Prostate gland (tissue), 2 donors: Measurements from ENCODE around the gene PLEKHH3. TPM values are rescaled to one million over a fixed set of nuclear protein-coding genes. Genes with fewer than 3 reads are reported as not detected.

Experiments used
- DNase-seq: peaks from one replicate; pipeline ENCODE4 v3.0.0-alpha.2; 2019; ENCODE audit warnings: low spot score
- H3K27ac ChIP-seq, 2 donors: fragments of 200-600 bp; sonication (generic); 2 replicates each; pipeline ENCODE4 v1.5.1; 2017 to 2019
- H3K27me3 ChIP-seq: fragments of 200-600 bp; sonication (generic); replicated peaks from 2 replicates; pipeline ENCODE4 v1.5.1; 2019; ENCODE audit not compliant: insufficient read depth
- H3K36me3 ChIP-seq, 2 donors: fragments of 200-600 bp; sonication (generic); 1 replicate in 1 of 2; 2 replicates in 1 of 2; pipeline versions ENCODE4 v1.5.1 to v1.8.1; 2017 to 2019
- H3K4me1 ChIP-seq: fragments of 200-600 bp; sonication (generic); replicated peaks from 2 replicates; pipeline ENCODE4 v1.5.1; 2019
- H3K4me3 ChIP-seq, 2 donors: fragments of 200-600 bp; sonication (generic); 2 replicates each; pipeline ENCODE4 v1.5.1; 2017 to 2019
- H3K9me3 ChIP-seq: fragments of 200-600 bp; sonication (generic); 2 replicates; pipeline ENCODE4 v1.5.1; 2017
- CTCF ChIP-seq, 4 experiments: fragments of 200-600 bp in 2 of 4; fragments of 450-650 bp in 2 of 4; sonication (generic) in 2 of 4; IDR thresholded peaks; 1 replicate in 3 of 4; 2 replicates in 1 of 4; pipeline ENCODE4 v1.5.1; 2016 to 2019; ENCODE audit warnings: antibody characterized with exemption in 4 of 4, mild to moderate bottlenecking in 2 of 4, moderate library complexity in 2 of 4
- POLR2A ChIP-seq: fragments of 450-650 bp; IDR thresholded peaks from one replicate; pipeline ENCODE4 v1.6.1; 2016; ENCODE audit warnings: antibody characterized with exemption, mild to moderate bottlenecking
- POLR2AphosphoS5 ChIP-seq: sonication (generic); formaldehyde crosslinking; IDR thresholded peaks from one replicate; pipeline ENCODE4 v1.6.1; 2017; ENCODE audit warnings: antibody characterized with exemption
- WGBS: methylation state at CpG from one replicate; pipeline ENCODE4 v1.1.5; 2018; 5-methylcytosine and 5-hydroxymethylcytosine counted together
- intact Hi-C: fragments of 100-400 bp; cut with DNase I; formaldehyde crosslinking; loops from one replicate; pipeline ENCODE4 v1.14.2; 2022
- total RNA-seq, 2 donors: library from RNA; depleted of rRNA; stranded (reverse); fragments of >200 nt; gene quantifications; one replicate each; pipeline ENCODE4 v1.1.0, GENCODE V29; 2016

Gene PLEKHH3
- total RNA-seq, 2 donors from 2014 or later: 87.4 to 102 TPM

- H3K9me3 ChIP-seq: no peaks in the 10 kb centered on the region
- H3K4me3 ChIP-seq: no peak overlapping the region
- no peaks in the 10 kb centered on the region for H3K36me3 ChIP-seq
- 78% methylated on average over 4 of the region's 4 CpGs for WGBS
- no peak for TF ChIP-seq POLR2A
- TF ChIP-seq CTCF (IDR thresholded peaks at IDR 0.05): no peak
- TF ChIP-seq POLR2AphosphoS5: no peak
- H3K27ac ChIP-seq: no peak overlapping the region
- H3K27me3 ChIP-seq: no peaks in the 10 kb centered on the region
- intact Hi-C loops: no loop called here
- DNase-seq: no peak
- no peaks in the 10 kb centered on the region for H3K4me1 ChIP-seq
Measured at GRCh38 chr17:42651392-42651791, 25.4 kb downstream of the PLEKHH3 start.

- H3K4me1 ChIP-seq: no peaks in the 10 kb centered on the region
- DNase-seq: no peak
- H3K27me3 ChIP-seq: no peaks in the 10 kb centered on the region
- WGBS: 84% methylated on average over 5 of the region's 5 CpGs
- TF ChIP-seq POLR2A: no peak
- TF ChIP-seq POLR2AphosphoS5: no peak
- TF ChIP-seq CTCF (IDR thresholded peaks at IDR 0.05): no peak
- no peak overlapping the region for H3K4me3 ChIP-seq
- intact Hi-C loops: no loop called here
- no peaks in the 10 kb centered on the region for H3K9me3 ChIP-seq
- H3K36me3 ChIP-seq: no peaks in the 10 kb centered on the region
- no peak overlapping the region for H3K27ac ChIP-seq
Measured at GRCh38 chr17:42647778-42648177, 29.0 kb downstream of the PLEKHH3 start.

- Histone ChIP-seq H3K4me3 (no peak overlapping the region), H3K36me3 (no peaks in the 10 kb centered on the region), H3K27me3 (no peaks in the 10 kb centered on the region), H3K4me1 (no peaks in the 10 kb centered on the region), H3K9me3 (no peaks in the 10 kb centered on the region), H3K27ac (no peak overlapping the region)
- intact Hi-C loops: no loop called here
- no peak for DNase-seq
- 58% methylated on average over 2 of the region's 2 CpGs for WGBS
- TF ChIP-seq CTCF (IDR thresholded peaks at IDR 0.05) (no peak), POLR2AphosphoS5 (no peak), POLR2A (no peak)
Measured at GRCh38 chr17:42642336-42642735, 34.5 kb downstream of the PLEKHH3 start.

GRCh38 chr17:42640121-42640520 is 36.7 kb downstream of the PLEKHH3 start:
- Histone ChIP-seq H3K4me1 (no peaks in the 10 kb centered on the region), H3K4me3 (no peak overlapping the region), H3K9me3 (no peaks in the 10 kb centered on the region), H3K36me3 (no peaks in the 10 kb centered on the region), H3K27ac (no peak overlapping the region), H3K27me3 (no peaks in the 10 kb centered on the region)
- intact Hi-C loops: no loop called here
- no peak for DNase-seq
- no peak for TF ChIP-seq POLR2AphosphoS5
- TF ChIP-seq CTCF (IDR thresholded peaks at IDR 0.05): no peak
- no peak for TF ChIP-seq POLR2A
- WGBS: 91% methylated on average over 4 of the region's 4 CpGs

- intact Hi-C loops: no loop called here
- no peaks in the 10 kb centered on the region for H3K9me3 ChIP-seq
- 85% methylated on average over 6 of the region's 7 CpGs for WGBS
- DNase-seq: no peak
- H3K27me3 ChIP-seq: no peaks in the 10 kb centered on the region
- H3K27ac ChIP-seq: no peak overlapping the region
- no peak overlapping the region for H3K4me3 ChIP-seq
- TF ChIP-seq CTCF (IDR thresholded peaks at IDR 0.05) (no peak), POLR2AphosphoS5 (no peak), POLR2A (no peak)
- no peaks in the 10 kb centered on the region for H3K4me1 ChIP-seq
- H3K36me3 ChIP-seq: no peaks in the 10 kb centered on the region
Measured at GRCh38 chr17:42639525-42640113, 37.2 kb downstream of the PLEKHH3 start.
